ENCODE results near the gene CPAMD8.

DNA sequence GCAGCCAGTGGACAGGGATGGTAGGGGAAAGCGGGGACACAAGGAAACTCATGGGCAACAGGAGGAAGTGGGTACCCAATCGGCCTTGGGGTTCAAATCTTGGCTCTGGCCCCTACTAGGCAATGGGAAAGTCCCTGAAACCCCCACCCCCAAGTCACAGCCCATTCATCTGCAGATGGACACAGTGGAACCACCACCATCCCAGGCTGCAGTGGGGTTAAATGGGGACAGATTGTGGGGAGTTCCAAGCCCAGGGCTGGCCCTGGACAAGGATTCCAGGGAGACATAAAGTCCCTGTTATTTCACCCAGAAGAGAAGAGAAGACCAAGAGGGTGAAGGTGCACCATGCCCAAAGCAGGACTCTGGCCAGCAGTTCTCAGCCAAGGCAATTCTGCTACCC lies 48.5 kb downstream of the CPAMD8 start:
- TF ChIP-seq, protein P1, sequence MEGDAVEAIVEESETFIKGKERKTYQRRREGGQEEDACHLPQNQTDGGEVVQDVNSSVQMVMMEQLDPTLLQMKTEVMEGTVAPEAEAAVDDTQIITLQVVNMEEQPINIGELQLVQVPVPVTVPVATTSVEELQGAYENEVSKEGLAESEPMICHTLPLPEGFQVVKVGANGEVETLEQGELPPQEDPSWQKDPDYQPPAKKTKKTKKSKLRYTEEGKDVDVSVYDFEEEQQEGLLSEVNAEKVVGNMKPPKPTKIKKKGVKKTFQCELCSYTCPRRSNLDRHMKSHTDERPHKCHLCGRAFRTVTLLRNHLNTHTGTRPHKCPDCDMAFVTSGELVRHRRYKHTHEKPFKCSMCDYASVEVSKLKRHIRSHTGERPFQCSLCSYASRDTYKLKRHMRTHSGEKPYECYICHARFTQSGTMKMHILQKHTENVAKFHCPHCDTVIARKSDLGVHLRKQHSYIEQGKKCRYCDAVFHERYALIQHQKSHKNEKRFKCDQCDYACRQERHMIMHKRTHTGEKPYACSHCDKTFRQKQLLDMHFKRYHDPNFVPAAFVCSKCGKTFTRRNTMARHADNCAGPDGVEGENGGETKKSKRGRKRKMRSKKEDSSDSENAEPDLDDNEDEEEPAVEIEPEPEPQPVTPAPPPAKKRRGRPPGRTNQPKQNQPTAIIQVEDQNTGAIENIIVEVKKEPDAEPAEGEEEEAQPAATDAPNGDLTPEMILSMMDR (IDR thresholded peaks at IDR 0.05; ENCODE audit: poor library complexity): no peak
- TF ChIP-seq EZH2phosphoT487 (IDR thresholded peaks at IDR 0.05; ENCODE audit: low read depth, severe bottlenecking, unreplicated experiment): no peak
- TF ChIP-seq EZH2 (IDR thresholded peaks at IDR 0.05; ENCODE audit: borderline replicate concordance): no peak
